Ovary (tissue), 3 donors: ENCODE measurements around the gene AZU1.
"Not testable (repeated sequence)": the region's sequence is repeated elsewhere in the genome, so short reads cannot be mapped to it uniquely, and the experiment has no call there.

Experiments
- POLR2A ChIP-seq: fragments of 450-650 bp; IDR thresholded peaks from one replicate; pipeline ENCODE4 v1.6.1; 2017; ENCODE audit warnings: antibody characterized with exemption, mild to moderate bottlenecking, moderate library complexity
- TF ChIP-seq, protein P1 (sequence below), 3 donors: fragments of 450-650 bp in 2 of 3; fragments of 200-600 bp in 1 of 3; IDR thresholded peaks; one replicate each; pipeline versions ENCODE4 v1.5.1 to v1.8.0; 2016 to 2022; ENCODE audit warnings: antibody characterized with exemption in 3 of 3, mild to moderate bottlenecking in 1 of 3
- donor health status: DM: no; HTN: no; CAD: no.

DNA sequence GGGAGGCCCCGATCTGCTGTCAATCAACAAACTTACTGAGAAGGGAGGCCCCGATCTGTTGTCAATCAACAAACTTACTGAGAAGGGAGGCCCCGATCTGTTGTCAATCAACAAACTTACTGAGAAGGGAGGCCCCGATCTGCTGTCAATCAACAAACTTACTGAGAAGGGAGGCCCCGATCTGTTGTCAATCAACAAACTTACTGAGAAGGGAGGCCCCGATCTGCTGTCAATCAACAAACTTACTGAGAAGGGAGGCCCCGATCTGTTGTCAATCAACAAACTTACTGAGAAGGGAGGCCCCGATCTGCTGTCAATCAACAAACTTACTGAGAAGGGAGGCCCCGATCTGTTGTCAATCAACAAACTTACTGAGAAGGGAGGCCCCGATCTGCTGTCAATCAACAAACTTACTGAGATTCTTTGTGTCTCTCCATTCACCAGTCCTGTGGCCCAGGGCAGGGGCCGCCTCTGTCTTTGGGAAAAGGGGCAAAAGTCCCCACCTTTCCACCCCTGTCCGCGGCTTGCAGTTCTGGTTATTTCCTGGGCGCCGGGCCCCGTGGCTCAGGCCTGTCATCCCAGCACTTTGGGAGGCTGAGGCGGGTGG lies 26.1 kb downstream of the AZU1 start:
- TF ChIP-seq, protein P1, sequence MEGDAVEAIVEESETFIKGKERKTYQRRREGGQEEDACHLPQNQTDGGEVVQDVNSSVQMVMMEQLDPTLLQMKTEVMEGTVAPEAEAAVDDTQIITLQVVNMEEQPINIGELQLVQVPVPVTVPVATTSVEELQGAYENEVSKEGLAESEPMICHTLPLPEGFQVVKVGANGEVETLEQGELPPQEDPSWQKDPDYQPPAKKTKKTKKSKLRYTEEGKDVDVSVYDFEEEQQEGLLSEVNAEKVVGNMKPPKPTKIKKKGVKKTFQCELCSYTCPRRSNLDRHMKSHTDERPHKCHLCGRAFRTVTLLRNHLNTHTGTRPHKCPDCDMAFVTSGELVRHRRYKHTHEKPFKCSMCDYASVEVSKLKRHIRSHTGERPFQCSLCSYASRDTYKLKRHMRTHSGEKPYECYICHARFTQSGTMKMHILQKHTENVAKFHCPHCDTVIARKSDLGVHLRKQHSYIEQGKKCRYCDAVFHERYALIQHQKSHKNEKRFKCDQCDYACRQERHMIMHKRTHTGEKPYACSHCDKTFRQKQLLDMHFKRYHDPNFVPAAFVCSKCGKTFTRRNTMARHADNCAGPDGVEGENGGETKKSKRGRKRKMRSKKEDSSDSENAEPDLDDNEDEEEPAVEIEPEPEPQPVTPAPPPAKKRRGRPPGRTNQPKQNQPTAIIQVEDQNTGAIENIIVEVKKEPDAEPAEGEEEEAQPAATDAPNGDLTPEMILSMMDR (IDR thresholded peaks at IDR 0.05), result not testable (repeated sequence)
- not testable (repeated sequence) for TF ChIP-seq POLR2A
